Activated naive CD8-positive, alpha-beta T cell treated with anti-CD3 and anti-CD28 coated beads, Interleukin-2, amount 10 ng/mL, durations not matched to agents 7 days and 5 days (primary cell): ENCODE measurements around the gene CDX2. TPM values are rescaled to one million over a fixed set of nuclear protein-coding genes. Genes with fewer than 3 reads are reported as not detected.

Experiments
- ATAC-seq: fragments of 150-1000 bp; cut with Tn5 transposase; one replicate; pipeline ENCODE4 v1.10.0; 2021; ENCODE audit warnings: low read depth, moderate library complexity
- POLR2A ChIA-PET: fragments of 350-600 bp; sonication (Branson Sonifier 250); formaldehyde crosslinking; loops from one replicate; lab custom pipeline; 2021; ENCODE audit warnings: antibody characterized with exemption; lab: Charles Lee
- DNase-seq: peaks from one replicate; pipeline ENCODE4 v3.0.0; 2021
- H3K27ac Mint-ChIP-seq: one replicate; pipeline ENCODE4 v1.8.0; 2022; ENCODE audit warnings: mild to moderate bottlenecking, mixed read lengths
- H3K27me3 Mint-ChIP-seq: one replicate; pipeline ENCODE4 v1.8.0; 2022; ENCODE audit warnings: mild to moderate bottlenecking, moderate library complexity, mixed read lengths
- H3K36me3 Mint-ChIP-seq: one replicate; pipeline ENCODE4 v1.8.0; 2021; ENCODE audit warnings: mild to moderate bottlenecking, mixed read lengths
- H3K4me1 Mint-ChIP-seq: one replicate; pipeline ENCODE4 v1.8.0; 2021; ENCODE audit warnings: mixed read lengths
- H3K4me3 Mint-ChIP-seq: one replicate; pipeline ENCODE4 v1.8.0; 2022; ENCODE audit warnings: mild to moderate bottlenecking, moderate library complexity, mixed read lengths
- H3K9me3 Mint-ChIP-seq: one replicate; pipeline ENCODE4 v1.8.0; 2021; ENCODE audit warnings: mixed read lengths
- total RNA-seq, 2 experiments: library from RNA; stranded (reverse); gene quantifications; one replicate each; pipeline ENCODE4 v1.2.3, GENCODE V29; 2021

CDX2 gene
- total RNA-seq, 2 experiments from 2014 or later: not detected

DNA sequence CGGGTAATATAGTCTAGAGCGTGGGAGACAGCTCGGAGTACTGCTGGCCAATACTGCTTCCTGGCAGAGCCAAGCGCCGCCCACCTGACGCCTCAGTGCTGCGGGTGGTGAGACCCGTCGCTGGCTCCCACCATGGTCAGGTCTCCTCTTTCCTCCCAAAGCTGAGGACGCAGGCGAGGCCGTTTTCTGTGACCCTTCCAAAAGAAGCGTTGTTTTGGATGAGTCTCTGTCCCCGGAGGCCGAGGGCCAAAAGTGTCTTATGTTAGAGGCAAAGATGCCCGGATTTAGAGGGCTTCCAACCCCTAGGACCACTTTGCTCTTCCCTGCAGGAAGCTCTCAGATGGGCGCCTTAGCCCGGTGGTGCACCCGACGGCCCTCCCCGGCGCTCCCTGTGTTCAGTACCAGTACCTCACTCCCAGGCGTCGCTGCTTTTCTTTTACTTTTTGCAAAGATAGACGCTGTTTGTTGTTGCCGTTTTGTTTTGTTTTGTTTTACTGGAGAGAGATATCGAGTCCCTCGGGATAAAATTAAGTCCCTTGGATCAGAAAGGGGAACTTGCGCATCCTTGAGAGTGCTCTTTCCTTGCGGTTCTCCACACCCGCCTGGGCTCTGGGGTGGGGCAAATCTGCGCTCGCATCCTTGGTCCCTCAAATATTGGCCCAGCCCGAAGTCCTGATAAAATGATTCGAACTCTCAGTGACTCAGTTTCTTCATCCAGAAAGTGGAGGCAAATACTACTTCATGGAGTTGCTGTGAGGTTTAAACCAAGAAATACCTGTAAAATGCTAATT, 42.3 kb downstream of the CDX2 start:
- DNase-seq (peak; percentile 31), ATAC-seq (no peak)
- POLR2A ChIA-PET: no interaction called here
- peaks cover 11% of the 10 kb centered on the region for H3K4me1 Mint-ChIP-seq
- no peak overlapping the region for H3K4me3 Mint-ChIP-seq
- peaks cover 2% of the 10 kb centered on the region for H3K36me3 Mint-ChIP-seq
- H3K27ac Mint-ChIP-seq: peak overlapping the region; percentile 65
- H3K27me3 Mint-ChIP-seq: peaks cover 93% of the 10 kb centered on the region
- H3K9me3 Mint-ChIP-seq: peaks cover 2% of the 10 kb centered on the region

DNA sequence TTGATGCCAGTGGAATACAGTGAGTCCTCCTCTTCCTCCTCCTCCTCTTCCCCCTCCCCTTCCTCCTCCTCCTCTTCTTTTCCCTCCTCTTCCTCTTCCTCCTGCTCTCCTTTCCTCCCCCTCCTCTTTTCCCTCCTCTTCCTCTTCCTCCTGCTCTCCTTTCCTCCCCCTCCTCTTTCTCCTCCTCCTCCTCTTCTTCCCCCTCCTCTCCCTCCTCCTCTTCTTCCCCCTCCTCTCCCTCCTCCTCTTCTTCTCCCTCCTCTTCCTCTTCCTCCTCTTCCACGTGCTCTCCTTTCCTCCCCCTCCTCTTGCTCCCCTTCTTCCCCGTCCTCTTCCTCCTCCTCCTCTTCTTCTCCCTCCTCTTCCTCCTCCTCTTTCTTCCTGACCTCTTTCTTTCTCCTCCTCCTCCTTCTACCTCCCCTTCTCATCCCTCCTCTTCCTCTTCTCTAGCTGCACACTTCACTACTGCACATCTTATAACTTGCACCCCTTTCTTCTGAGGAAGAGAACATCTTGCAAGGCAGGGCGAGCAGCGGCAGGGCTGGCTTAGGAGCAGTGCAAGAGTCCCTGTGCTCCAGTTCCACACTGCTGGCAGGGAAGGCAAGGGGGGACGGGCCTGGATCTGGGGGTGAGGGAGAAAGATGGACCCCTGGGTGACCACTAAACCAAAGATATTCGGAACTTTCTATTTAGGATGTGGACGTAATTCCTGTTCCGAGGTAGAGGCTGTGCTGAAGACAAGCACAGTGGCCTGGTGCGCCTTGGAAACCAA, 43.7 kb downstream of the CDX2 start:
- H3K4me1 Mint-ChIP-seq: peaks cover 17% of the 10 kb centered on the region
- H3K27ac Mint-ChIP-seq: no peak overlapping the region
- DNase-seq (no peak), ATAC-seq (no peak)
- peaks cover 2% of the 10 kb centered on the region for H3K9me3 Mint-ChIP-seq
- peaks cover 2% of the 10 kb centered on the region for H3K36me3 Mint-ChIP-seq
- H3K4me3 Mint-ChIP-seq: no peak overlapping the region
- peaks cover 91% of the 10 kb centered on the region for H3K27me3 Mint-ChIP-seq
- POLR2A ChIA-PET: no interaction called here

DNA sequence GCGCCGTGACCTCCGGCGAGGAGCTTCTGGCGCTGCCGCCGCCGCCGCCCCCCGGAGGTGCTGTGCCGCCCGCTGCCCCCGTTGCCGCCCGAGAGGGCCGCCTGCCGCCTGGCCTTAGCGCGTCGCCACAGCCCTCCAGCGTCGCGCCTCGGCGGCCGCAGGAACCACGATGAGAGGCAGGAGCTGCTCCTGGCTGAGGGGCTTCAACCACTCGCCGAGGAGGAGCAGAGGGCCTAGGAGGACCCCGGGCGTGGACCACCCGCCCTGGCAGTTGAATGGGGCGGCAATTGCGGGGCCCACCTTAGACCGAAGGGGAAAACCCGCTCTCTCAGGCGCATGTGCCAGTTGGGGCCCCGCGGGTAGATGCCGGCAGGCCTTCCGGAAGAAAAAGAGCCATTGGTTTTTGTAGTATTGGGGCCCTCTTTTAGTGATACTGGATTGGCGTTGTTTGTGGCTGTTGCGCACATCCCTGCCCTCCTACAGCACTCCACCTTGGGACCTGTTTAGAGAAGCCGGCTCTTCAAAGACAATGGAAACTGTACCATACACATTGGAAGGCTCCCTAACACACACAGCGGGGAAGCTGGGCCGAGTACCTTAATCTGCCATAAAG, 44.5 kb downstream of the CDX2 start:
- no peak overlapping the region for H3K4me3 Mint-ChIP-seq
- H3K36me3 Mint-ChIP-seq: peaks cover 2% of the 10 kb centered on the region
- peaks cover 86% of the 10 kb centered on the region for H3K27me3 Mint-ChIP-seq
- peaks cover 2% of the 10 kb centered on the region for H3K9me3 Mint-ChIP-seq
- ATAC-seq: no peak
- DNase-seq: peak; percentile 33
- POLR2A ChIA-PET: no interaction called here
- H3K27ac Mint-ChIP-seq: no peak overlapping the region
- peaks cover 17% of the 10 kb centered on the region for H3K4me1 Mint-ChIP-seq

DNA sequence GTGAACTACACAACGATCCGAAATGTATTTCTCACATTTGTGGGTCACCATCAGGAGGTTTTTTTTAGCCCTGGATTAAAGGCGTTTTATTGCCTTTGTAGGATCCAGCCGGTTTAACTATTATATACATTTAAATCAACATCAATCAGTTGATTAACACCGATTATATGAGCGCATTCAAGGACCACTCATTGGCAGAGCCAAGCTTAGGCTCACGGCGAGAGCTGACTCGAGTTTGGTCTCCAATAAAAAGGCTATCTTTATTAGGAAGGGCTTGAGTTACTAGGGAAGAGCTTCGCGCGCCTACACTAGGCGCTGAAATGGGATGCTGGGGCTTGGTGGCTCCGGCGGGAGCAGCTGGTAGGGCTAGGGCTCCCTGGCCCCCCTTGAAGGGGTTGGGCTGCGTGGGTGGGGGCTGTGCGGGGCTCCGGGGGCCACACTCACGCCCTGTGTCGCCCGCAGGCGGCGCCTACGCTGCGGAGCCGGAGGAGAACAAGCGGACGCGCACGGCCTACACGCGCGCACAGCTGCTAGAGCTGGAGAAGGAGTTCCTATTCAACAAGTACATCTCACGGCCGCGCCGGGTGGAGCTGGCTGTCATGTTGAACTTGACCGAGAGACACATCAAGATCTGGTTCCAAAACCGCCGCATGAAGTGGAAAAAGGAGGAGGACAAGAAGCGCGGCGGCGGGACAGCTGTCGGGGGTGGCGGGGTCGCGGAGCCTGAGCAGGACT, 45.2 kb downstream of the CDX2 start:
- POLR2A ChIA-PET: no interaction called here
- ATAC-seq: no peak
- Mint-ChIP-seq H3K4me3 (no peak overlapping the region), H3K27ac (peak overlapping the region; percentile 16), H3K27me3 (peaks cover 86% of the 10 kb centered on the region), H3K9me3 (peaks cover 2% of the 10 kb centered on the region), H3K4me1 (peaks cover 17% of the 10 kb centered on the region), H3K36me3 (peaks cover 2% of the 10 kb centered on the region)
- DNase-seq: peak; percentile 41

DNA sequence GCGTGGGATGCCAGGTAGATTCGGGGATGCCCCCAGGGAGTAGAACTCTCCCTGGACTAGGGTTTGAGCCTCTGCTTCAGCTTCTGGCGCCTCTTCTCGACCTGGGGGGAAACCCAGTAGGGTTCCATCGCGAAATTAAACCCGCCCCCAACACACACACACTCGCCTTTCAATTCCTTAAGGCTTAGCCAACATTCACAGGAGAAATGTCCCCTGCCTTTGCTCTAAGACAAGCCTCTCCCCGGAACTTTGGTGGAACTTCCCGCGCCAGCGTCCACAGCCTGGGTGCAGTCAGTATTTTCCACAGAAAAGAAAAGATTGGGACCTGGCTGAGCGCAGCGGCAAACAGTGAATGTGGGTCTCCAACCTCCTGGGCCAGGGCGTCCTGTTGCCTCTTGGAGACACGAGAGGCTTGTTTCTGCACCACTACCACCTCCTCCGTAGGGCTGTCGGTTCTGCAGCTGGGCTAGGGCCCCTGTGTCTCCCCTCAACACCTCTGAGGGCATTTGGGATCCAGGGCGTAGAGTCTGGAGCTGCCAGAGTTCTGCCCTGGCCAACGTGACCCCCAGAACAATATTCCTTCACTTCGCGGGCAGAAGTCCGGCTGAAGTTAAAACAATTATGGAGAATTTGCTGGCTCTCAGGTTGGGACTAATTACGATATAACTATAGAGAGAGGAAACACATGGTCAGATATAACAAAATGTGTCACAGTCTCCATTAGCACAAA, 46.1 kb downstream of the CDX2 start:
- peaks cover 18% of the 10 kb centered on the region for H3K4me1 Mint-ChIP-seq
- H3K27ac Mint-ChIP-seq: no peak overlapping the region
- no peak overlapping the region for H3K4me3 Mint-ChIP-seq
- ATAC-seq (no peak), DNase-seq (no peak)
- peaks cover 2% of the 10 kb centered on the region for H3K36me3 Mint-ChIP-seq
- POLR2A ChIA-PET: no interaction called here
- peaks cover 86% of the 10 kb centered on the region for H3K27me3 Mint-ChIP-seq
- peaks cover 2% of the 10 kb centered on the region for H3K9me3 Mint-ChIP-seq

DNA sequence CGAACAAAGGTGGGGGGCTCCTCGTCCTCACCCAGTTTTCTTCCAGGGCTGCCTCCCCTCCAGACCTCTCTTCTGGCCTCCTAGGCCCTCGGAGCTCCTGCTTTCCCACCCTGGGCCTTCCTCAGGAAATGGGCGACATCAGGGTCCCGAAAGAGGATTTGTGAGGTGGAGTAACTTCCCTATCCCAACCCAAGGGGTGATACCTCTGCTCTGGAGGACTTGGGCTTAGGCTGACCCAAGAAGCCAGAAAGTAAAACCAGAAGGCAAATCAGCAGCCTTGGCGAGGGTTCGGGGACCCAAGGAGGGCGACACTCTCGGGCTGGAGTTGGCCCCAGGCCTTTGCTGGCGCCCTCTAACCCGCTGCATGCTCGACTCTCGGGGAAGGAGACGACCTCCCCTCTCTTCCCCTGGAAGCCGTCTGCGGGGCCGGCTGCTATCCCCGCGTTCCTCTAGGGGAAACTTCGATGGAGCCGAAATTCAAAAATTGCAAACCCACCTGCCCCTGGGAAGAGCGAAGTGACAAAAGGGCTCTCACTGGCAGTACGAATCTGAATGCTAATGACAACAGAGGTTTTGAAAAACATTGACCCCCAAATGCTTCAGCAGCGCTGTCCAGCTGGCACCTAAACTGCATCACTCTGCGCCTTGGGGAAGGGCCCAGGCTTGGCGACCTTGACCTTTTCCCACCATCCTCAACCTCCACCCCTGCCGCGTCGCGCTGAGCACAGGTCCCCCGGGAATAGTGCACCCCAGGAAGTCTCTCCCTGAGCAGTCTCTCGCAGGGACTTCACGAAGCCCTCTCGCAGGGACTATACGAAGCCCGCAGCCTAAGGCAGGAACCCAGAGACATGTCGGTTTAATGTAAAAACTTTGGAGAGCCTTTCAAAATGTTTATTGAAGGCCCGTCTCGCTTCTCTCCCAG, 46.9 kb downstream of the CDX2 start:
- ATAC-seq: no peak
- H3K4me1 Mint-ChIP-seq: peaks cover 16% of the 10 kb centered on the region

DNA sequence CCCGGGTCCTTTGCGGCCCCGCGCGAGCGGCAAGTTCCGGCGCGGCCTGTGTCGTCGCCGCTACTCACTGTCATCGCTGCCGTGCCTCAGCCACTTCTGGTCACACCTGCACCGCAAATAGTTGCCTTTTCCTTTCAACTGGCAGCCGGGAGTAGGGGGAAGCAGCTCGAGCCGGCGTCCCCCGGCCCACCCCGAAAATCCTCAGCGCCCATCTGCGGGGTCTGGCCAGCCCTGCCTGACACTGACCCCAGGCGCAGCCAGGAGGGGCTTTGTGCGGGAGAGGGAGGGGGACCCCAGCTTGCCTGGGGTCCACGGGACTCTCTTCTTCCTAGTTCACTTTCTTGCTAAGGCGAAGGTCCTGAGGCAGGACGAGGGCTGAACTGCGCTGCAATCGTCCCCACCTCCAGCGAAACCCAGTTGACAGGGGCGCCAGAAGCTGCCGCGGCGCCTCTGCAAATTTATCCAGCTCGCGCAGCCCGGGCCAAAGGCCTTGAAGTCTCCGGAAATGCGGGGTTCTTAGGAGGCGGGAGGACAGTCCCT, 47.6 kb downstream of the CDX2 start:
- H3K27ac Mint-ChIP-seq: no peak overlapping the region
- ATAC-seq (no peak), DNase-seq (no peak)
- peaks cover 86% of the 10 kb centered on the region for H3K27me3 Mint-ChIP-seq
- no peaks in the 10 kb centered on the region for H3K9me3 Mint-ChIP-seq
- H3K4me1 Mint-ChIP-seq: peaks cover 12% of the 10 kb centered on the region
- peaks cover 2% of the 10 kb centered on the region for H3K36me3 Mint-ChIP-seq
- POLR2A ChIA-PET: no interaction called here
- H3K4me3 Mint-ChIP-seq: peak overlapping the region; percentile 66

More for the DNA sequence above, 46.9 kb downstream of the CDX2 start:
- H3K27me3 Mint-ChIP-seq: peaks cover 86% of the 10 kb centered on the region
- H3K9me3 Mint-ChIP-seq: no peaks in the 10 kb centered on the region
- H3K36me3 Mint-ChIP-seq: peaks cover 2% of the 10 kb centered on the region
- peak; percentile 33 for DNase-seq
- POLR2A ChIA-PET: no interaction called here
- no peak overlapping the region for H3K27ac Mint-ChIP-seq
- no peak overlapping the region for H3K4me3 Mint-ChIP-seq

DNA sequence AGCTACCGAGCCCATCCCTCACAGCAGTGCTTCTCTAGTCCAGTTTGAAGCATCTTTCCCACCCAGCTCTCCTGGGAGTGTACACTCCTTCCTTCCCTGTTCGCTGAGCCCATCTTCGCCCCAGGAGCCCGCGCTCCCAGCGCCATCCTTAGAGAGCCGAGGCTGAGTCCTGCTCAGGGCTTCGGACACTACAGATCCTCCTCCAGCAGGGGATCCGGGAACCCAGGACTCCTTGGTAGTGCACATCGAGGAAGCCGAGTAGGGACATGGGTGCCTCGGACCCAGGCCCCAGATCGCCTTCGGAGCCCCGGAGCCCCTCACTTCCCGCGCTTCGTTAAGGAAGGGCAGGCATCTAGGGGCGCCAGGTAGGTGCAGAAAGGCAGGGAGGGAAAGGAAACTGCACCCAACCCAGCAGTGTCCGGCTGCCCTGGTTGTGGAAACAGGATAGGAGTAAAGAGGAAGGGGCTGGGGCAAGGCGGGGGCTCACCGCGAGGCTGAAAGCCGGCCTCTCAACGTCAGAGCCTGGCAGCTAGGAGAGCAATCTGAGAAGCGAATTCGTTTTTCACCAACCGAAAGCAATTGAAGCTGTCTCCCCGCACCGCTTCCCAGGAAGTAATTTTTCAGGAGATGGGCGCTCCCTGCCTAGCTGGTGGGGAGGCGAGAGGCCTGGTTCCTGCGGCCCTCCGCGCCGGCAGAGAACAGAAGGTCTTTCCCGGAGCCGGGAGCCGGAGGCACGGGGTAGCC, 48.3 kb downstream of the CDX2 start:
- peak; percentile 49 for DNase-seq
- no peak for ATAC-seq
- H3K9me3 Mint-ChIP-seq: no peaks in the 10 kb centered on the region
- H3K4me3 Mint-ChIP-seq: peak overlapping the region; percentile 66
- H3K4me1 Mint-ChIP-seq: peaks cover 11% of the 10 kb centered on the region
- H3K36me3 Mint-ChIP-seq: peaks cover 2% of the 10 kb centered on the region
- peaks cover 83% of the 10 kb centered on the region for H3K27me3 Mint-ChIP-seq
- POLR2A ChIA-PET: no interaction called here
- H3K27ac Mint-ChIP-seq: peak overlapping the region; percentile 25

DNA sequence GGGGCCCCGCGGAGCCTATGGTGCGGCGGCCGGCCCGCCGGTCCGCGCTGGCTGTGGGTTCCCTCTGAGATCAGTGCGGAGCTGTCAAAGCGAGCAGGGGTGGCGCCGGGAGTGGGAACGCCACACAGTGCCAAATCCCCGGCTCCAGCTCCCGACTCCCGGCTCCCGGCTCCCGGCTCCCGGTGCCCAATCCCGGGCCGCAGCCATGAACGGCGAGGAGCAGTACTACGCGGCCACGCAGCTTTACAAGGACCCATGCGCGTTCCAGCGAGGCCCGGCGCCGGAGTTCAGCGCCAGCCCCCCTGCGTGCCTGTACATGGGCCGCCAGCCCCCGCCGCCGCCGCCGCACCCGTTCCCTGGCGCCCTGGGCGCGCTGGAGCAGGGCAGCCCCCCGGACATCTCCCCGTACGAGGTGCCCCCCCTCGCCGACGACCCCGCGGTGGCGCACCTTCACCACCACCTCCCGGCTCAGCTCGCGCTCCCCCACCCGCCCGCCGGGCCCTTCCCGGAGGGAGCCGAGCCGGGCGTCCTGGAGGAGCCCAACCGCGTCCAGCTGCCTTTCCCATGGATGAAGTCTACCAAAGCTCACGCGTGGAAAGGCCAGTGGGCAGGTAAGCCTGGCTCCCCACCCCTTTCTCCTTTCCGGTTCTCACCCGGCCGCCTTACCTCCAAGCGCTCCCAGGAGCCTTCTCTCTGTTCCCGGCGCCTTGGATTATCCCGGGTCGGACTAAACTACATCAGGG, 49.0 kb downstream of the CDX2 start, which contains the start of gene PDX1:
Gene PDX1 (plus strand): TSS at position 67 of the 743 bp plus-strand sequence. CDS start 139 bp downstream, at position 206.
- Mint-ChIP-seq H3K27me3 (peaks cover 83% of the 10 kb centered on the region), H3K4me3 (peak within 1 kb of the TSS; percentile 66), H3K4me1 (peaks cover 11% of the 10 kb centered on the region), H3K27ac (peak within 1 kb of the TSS; percentile 25), H3K9me3 (no peaks in the 10 kb centered on the region), H3K36me3 (peaks cover 2% of the 10 kb centered on the region)
- POLR2A ChIA-PET: no interaction called here
- no peak for ATAC-seq
- peak; percentile 40 for DNase-seq

DNA sequence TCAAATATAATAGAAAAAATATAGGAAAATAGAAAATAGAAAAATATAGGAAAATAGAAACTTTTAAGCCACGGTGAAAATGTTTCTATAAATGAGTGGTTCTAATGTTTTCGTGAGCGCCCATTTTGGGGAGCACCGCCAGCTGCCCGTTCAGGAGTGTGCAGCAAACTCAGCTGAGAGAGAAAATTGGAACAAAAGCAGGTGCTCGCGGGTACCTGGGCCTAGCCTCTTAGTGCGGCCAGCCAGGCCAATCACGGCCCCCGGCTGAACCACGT, 49.5 kb downstream of the CDX2 start:
- POLR2A ChIA-PET: no interaction called here
- peaks cover 82% of the 10 kb centered on the region for H3K27me3 Mint-ChIP-seq
- H3K9me3 Mint-ChIP-seq: no peaks in the 10 kb centered on the region
- H3K4me3 Mint-ChIP-seq: no peak overlapping the region
- DNase-seq: no peak
- no peak overlapping the region for H3K27ac Mint-ChIP-seq
- H3K36me3 Mint-ChIP-seq: peaks cover 2% of the 10 kb centered on the region
- peaks cover 11% of the 10 kb centered on the region for H3K4me1 Mint-ChIP-seq
- no peak for ATAC-seq
